Gastroesophageal sphincter (tissue), 3 donors: ENCODE data around the gene UBE2O.

ENCODE experiments used
- EP300 ChIP-seq: sonication (generic); formaldehyde crosslinking; IDR thresholded peaks from one replicate; pipeline ENCODE4 v1.6.1; 2017; ENCODE audit warnings: antibody characterized with exemption, mild to moderate bottlenecking
- POLR2A ChIP-seq, 2 donors: fragments of 450-650 bp; IDR thresholded peaks; one replicate each; pipeline ENCODE4 v1.6.1; 2017; ENCODE audit warnings: antibody characterized with exemption in 2 of 2, mild to moderate bottlenecking in 2 of 2, moderate library complexity in 1 of 2
- POLR2AphosphoS5 ChIP-seq: sonication (generic); formaldehyde crosslinking; IDR thresholded peaks from one replicate; pipeline ENCODE4 v1.6.1; 2017; ENCODE audit warnings: antibody characterized with exemption
- TF ChIP-seq, protein P1 (sequence below), 4 experiments: fragments of 200-600 bp in 2 of 4; fragments of 450-650 bp in 2 of 4; sonication (generic) in 1 of 4; IDR thresholded peaks; one replicate each; pipeline ENCODE4 v1.5.1; 2017 to 2019; ENCODE audit warnings: antibody characterized with exemption in 4 of 4, mild to moderate bottlenecking in 2 of 4, moderate library complexity in 2 of 4

DNA sequence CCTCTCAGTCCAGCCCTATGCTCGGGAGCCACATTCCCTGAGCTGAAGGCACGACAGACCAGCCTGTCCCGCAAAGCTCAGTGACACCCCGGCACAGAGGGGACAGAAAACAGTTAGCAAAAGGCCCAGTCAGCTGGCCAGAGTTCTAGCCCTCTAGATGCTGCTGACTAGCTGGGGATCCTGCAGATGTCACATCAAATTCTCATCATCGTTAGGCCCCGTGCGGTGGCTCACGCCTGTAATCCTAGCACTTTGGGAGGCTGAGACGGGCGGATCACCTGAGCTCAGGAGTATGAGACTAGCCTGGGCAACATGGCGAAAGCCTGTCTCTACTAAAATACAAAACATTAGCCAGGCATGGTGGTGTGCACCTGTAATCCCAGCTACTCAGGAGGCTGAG is 17.2 kb downstream of the UBE2O start:
- TF ChIP-seq, protein P1, sequence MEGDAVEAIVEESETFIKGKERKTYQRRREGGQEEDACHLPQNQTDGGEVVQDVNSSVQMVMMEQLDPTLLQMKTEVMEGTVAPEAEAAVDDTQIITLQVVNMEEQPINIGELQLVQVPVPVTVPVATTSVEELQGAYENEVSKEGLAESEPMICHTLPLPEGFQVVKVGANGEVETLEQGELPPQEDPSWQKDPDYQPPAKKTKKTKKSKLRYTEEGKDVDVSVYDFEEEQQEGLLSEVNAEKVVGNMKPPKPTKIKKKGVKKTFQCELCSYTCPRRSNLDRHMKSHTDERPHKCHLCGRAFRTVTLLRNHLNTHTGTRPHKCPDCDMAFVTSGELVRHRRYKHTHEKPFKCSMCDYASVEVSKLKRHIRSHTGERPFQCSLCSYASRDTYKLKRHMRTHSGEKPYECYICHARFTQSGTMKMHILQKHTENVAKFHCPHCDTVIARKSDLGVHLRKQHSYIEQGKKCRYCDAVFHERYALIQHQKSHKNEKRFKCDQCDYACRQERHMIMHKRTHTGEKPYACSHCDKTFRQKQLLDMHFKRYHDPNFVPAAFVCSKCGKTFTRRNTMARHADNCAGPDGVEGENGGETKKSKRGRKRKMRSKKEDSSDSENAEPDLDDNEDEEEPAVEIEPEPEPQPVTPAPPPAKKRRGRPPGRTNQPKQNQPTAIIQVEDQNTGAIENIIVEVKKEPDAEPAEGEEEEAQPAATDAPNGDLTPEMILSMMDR (IDR thresholded peaks at IDR 0.05) = no peak
- TF ChIP-seq POLR2AphosphoS5 (no peak), POLR2A (IDR thresholded peaks at IDR 0.05) (no peak), EP300 (no peak)
